ENCODE measurements around the gene PDILT.
"Not testable (repeated sequence)": the region's sequence is repeated elsewhere in the genome, so short reads cannot be mapped to it uniquely, and the experiment has no call there.

PDILT gene, protein sequence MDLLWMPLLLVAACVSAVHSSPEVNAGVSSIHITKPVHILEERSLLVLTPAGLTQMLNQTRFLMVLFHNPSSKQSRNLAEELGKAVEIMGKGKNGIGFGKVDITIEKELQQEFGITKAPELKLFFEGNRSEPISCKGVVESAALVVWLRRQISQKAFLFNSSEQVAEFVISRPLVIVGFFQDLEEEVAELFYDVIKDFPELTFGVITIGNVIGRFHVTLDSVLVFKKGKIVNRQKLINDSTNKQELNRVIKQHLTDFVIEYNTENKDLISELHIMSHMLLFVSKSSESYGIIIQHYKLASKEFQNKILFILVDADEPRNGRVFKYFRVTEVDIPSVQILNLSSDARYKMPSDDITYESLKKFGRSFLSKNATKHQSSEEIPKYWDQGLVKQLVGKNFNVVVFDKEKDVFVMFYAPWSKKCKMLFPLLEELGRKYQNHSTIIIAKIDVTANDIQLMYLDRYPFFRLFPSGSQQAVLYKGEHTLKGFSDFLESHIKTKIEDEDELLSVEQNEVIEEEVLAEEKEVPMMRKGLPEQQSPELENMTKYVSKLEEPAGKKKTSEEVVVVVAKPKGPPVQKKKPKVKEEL

GRCh38 chr16:20404637-20405036 lies at the start of gene PDILT:
PDILT (minus strand) TSS chr16:20404737; CDS start chr16:20399300, 5,437 bp downstream.
- in situ Hi-C loops (cut with MboI; ENCODE audit: low sequenced_read_pairs) = no loop called here

DNA sequence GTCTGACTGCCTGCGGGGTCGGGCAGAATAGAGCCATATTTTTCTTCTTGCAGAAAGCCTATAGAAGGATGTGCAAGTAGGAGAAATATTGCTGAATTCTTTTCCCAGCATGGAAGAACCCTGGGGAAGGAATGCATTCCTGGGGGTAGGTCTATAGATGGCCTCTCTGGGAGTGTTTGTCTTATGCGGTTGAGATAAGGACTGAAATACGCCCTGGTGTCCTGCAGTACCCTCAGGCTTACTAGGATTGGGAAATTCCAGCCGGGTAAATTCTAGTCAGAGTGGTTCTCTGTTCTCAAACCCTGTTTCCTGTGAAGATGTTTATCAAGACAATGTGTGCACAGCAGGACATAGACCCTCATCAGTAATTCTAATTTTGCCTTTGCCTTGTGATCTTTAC lies 49.1 kb upstream of the PDILT start:
- in situ Hi-C loops (cut with MboI; ENCODE audit: low sequenced_read_pairs) = not testable (repeated sequence)

DNA sequence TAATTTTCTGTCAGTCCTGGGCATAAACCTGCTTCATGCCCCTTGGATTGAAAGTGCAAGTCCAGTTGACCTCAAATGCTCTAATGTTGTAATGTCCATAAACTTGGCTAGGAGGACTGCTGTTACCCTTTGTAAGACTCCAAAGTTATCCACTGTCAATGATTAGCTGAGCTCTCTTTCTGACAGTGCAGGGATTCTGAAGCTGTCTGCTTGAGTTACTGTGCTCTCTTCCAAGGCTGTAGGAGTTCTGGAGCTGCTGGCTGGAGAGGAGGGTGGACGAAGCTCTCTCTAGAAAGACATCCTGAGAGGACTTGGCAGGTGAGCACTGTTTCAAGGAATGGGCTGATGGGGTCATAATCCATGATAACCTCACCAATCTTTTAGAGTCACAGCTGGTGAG lies 46.8 kb upstream of the PDILT start, which contains the start of gene ACSM2A:
TSS of gene ACSM2A (plus strand) at position 158 of the 400 bp plus-strand sequence. CDS start 8,594 bp downstream, outside the sequence.
- in situ Hi-C loops (cut with MboI; ENCODE audit: low sequenced_read_pairs) = not testable (repeated sequence)

- in situ Hi-C loops (cut with MboI; ENCODE audit: low sequenced_read_pairs) = not testable (repeated sequence)
These were observed 42.3 kb upstream of the PDILT start for GRCh38 chr16:20446652-20447393.

DNA sequence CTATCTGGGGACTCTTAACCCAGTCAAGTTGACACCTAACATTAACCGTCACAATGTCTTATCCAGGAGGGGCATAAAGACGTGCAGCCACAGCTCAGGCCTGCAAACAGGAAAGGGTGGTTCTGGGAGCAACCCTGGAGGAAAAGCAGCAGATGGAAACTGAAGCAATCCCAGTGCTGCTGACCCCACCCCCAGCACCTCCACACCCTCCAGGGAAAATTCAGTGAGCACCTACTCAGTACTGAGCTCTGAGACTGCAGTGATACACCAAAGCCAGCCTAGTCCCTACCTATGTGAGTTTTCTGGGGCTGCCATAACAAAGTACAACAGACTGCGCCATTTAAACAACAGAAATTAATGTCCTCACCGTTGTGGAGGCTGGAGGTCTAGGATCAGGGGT lies 37.3 kb upstream of the PDILT start:
- in situ Hi-C loops (cut with MboI; ENCODE audit: low sequenced_read_pairs) = not testable (repeated sequence)

- in situ Hi-C loops (cut with MboI; ENCODE audit: low sequenced_read_pairs) = no loop called here
These were observed 36.7 kb upstream of the PDILT start for GRCh38 chr16:20441191-20441590.

DNA sequence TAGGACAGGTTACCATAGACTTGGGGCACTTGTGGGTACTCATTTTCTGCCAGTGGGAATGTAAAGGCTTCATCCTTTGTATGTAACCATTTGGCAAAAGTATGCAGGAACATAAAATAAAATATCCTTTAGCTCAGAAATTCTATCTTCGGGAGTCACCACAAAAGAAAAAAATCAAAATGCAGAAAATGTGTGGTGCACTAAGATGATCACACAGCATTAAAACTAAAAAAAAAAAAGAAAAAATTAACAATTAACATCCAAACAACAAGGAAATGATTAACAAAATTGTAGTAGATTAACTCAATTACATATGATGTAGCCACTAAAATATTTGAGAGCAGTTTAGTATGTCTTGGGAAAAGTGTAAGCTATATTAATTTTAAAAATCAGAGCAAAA lies 36.2 kb upstream of the PDILT start:
- in situ Hi-C loops (cut with MboI; ENCODE audit: low sequenced_read_pairs) = not testable (repeated sequence)

- in situ Hi-C loops (cut with MboI; ENCODE audit: low sequenced_read_pairs) = not testable (repeated sequence)
These were observed 35.3 kb upstream of the PDILT start for GRCh38 chr16:20439820-20440231.

GRCh38 chr16:20438950-20439349 lies 34.4 kb upstream of the PDILT start:
- in situ Hi-C loops (cut with MboI; ENCODE audit: low sequenced_read_pairs) = not testable (repeated sequence)

- in situ Hi-C loops (cut with MboI; ENCODE audit: low sequenced_read_pairs) = no loop called here
These were observed 26.4 kb upstream of the PDILT start for GRCh38 chr16:20430948-20431347.

DNA sequence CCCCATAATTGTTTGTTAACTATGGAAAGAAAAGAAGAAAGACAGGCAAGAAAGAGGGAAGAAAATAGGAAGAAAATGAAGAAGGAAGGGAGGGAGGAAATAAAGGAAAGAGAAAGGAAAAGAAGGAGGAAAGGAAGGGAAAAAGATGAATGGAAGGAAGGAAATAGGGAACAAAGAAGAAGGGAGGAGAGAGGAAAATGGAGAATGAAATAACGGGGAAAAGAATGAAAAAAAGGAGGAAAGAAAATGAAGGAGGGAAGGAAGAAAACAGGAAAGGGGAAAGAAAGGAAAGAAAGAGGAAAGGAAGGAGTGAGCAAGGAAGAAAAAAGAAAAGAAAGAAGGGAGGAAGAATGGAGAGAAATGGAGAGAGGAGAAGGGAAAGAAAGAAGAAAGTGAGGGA lies 25.9 kb upstream of the PDILT start:
- in situ Hi-C loops (cut with MboI; ENCODE audit: low sequenced_read_pairs) = not testable (repeated sequence)

DNA sequence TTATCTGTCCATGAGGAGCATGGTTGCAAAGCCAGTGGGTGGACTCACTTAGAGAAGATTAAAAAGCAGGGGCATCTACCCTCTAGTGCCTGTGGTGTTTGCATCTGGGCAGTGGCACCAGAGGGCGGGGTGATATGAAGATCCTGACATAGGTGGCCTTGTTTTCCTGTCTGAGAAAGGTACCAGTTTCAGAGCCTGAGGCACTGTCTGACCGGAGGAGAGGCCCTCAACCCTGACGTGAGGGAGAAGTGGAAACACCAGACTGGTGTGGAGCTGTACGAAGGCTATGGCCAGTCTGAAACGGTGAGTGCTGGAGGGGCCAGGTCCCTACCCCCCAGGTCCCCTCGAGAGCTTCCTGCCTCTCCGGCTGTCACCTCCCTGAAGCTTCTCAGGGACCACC lies 25.0 kb upstream of the PDILT start:
- in situ Hi-C loops (cut with MboI; ENCODE audit: low sequenced_read_pairs) = not testable (repeated sequence)

DNA sequence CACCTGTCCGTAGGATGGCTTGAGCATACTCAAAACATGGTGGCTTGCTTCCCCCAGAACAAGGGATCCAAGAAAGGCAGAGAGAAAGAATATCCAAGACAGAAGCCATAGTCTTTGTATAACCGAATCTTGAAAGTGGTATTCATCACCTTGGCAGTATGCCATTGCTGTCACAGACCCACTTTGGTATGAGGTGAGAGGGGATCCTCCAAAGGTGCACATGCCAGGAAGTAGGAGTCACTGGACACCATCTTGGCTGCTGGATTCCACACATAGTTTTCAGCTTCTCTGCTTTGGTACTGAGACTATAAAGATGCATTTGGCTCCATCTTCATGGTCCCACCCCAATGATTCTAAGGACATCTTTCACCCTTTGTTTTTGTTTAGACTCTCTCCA lies 22.9 kb upstream of the PDILT start:
- in situ Hi-C loops (cut with MboI; ENCODE audit: low sequenced_read_pairs) = not testable (repeated sequence)

- in situ Hi-C loops (cut with MboI; ENCODE audit: low sequenced_read_pairs) = no loop called here
These were observed 19.8 kb upstream of the PDILT start for GRCh38 chr16:20424129-20424866.

GRCh38 chr16:20423772-20424128 lies 19.2 kb upstream of the PDILT start:
- in situ Hi-C loops (cut with MboI; ENCODE audit: low sequenced_read_pairs) = not testable (repeated sequence)

DNA sequence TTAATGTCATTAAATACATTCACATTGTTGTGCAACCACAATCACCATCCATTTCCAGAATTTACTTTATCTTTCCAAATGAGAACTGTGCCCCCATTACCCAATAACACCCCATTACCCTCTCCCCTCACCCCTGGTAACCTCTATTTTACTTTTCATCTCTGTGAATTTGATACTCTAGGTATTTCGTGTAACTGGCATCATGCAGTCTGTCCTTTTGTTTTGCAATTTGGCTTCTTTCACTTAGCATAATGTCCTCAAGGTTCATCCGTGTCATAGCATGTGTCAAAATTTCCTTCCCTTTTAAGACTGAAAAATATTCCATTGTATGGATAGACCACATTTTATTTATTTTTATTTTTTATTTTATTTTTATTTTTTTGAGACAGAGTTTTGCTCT lies 17.2 kb upstream of the PDILT start:
- in situ Hi-C loops (cut with MboI; ENCODE audit: low sequenced_read_pairs) = not testable (repeated sequence)

DNA sequence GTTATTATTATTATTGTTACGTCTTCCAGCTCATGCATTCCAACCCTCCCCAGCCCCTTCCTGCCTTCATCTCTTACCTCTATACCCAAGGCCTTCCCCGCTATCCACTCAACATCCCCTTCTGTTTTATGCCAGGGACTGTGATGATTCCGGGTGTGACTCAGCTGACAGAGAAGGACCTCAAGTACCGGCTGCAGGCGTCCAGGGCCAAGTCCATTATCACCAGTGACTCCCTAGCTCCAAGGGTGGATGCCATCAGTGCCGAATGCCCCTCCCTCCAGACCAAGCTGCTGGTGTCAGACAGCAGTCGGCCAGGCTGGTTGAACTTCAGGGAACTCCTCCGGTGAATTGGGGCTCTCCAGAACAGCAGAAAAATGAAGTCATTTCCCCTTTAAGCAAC lies 14.6 kb upstream of the PDILT start:
- in situ Hi-C loops (cut with MboI; ENCODE audit: low sequenced_read_pairs) = not testable (repeated sequence)

GRCh38 chr16:20415541-20415940 lies 11.0 kb upstream of the PDILT start:
- in situ Hi-C loops (cut with MboI; ENCODE audit: low sequenced_read_pairs) = no loop called here

GRCh38 chr16:20411055-20411454 lies 6.5 kb upstream of the PDILT start:
- in situ Hi-C loops (cut with MboI; ENCODE audit: low sequenced_read_pairs) = no loop called here

GRCh38 chr16:20410121-20410723 lies 5.7 kb upstream of the PDILT start:
- in situ Hi-C loops (cut with MboI; ENCODE audit: low sequenced_read_pairs) = no loop called here
